K562 (cell line): ENCODE data around the gene KCNJ14. TPM values are rescaled to one million over a fixed set of nuclear protein-coding genes. Genes with fewer than 3 reads are reported as not detected.

Experiments
- ATAC-seq: fragments of 200-7000 bp; cut with Tn5 transposase; 3 replicates; pipeline ENCODE4 v1.9.1; 2020; ENCODE audit warnings: moderate library complexity
- BruUV-seq: library from RNA; stranded (reverse); fragments of 400-500 nt; replicated peaks from 2 replicates; lab custom pipeline; 2021; lab: Mats Ljungman, UMichigan
- CTCF ChIA-PET: fragments of 300-600 bp; formaldehyde crosslinking; extraction: SDS; loops from one replicate; lab custom pipeline; 2021; ENCODE audit warnings: low intra/inter-chr PET ratio; lab: Yijun Ruan, JAX
- POLR2A ChIA-PET: fragments of 300-600, 350-650 bp; sonication (Branson Sonifier 250); formaldehyde crosslinking; extraction: SDS; loops from one replicate; lab custom pipeline; 2021; ENCODE audit warnings: antibody characterized with exemption, inconsistent platforms; lab: Yijun Ruan, JAX
- DNase-seq, 4 experiments: peaks; one replicate each; pipeline versions ENCODE4 v3.0.0 to v3.0.0-alpha.2; 2011 to 2018; ENCODE audit warnings: low spot score in 3 of 4, mixed read lengths in 3 of 4; ENCODE audit errors: extremely low read depth in 1 of 4
- FAIRE-seq: peaks from 2 replicates; lab custom pipeline; 2011; peaks lifted over from hg19 to GRCh38; lab: Jason Lieb, UNC
- H2AFZ ChIP-seq: 2 replicates; pipeline ENCODE4 v1.6.0; 2011; ENCODE audit warnings: low read depth, low read length, control low read depth, inconsistent platforms
- H3K27ac ChIP-seq: fragments of 200-600 bp; 3 replicates; pipeline ENCODE4 v1.8.0; 2011; ENCODE audit warnings: low read depth, mild to moderate bottlenecking, control low read depth, inconsistent platforms, low read length, moderate library complexity, mixed read lengths; ENCODE audit errors: extremely low read depth
- H3K27me3 ChIP-seq, 2 experiments: fragments of 300-600 bp in 1 of 2; 2 replicates in 1 of 2; 3 replicates in 1 of 2; pipeline versions ENCODE4 v1.6.0 to v1.8.0; 2011; ENCODE audit warnings: inconsistent platforms in 2 of 2, low read length in 2 of 2, mild to moderate bottlenecking in 1 of 2, mixed read lengths in 1 of 2, moderate library complexity in 1 of 2; ENCODE audit not compliant: control insufficient read depth in 2 of 2, insufficient read depth in 2 of 2
- H3K36me3 ChIP-seq: fragments of 300-600 bp; 3 replicates; pipeline ENCODE4 v1.8.0; 2011; ENCODE audit warnings: mild to moderate bottlenecking, low read length, inconsistent platforms; ENCODE audit not compliant: control insufficient read depth, insufficient read depth
- H3K4me1 ChIP-seq, 2 experiments: fragments of 200-600 bp in 1 of 2; replicated peaks in 1 of 2; 2 replicates in 1 of 2; 3 replicates in 1 of 2; pipeline versions ENCODE4 v1.5.1 to v1.8.0; 2011; ENCODE audit warnings: inconsistent platforms in 2 of 2, low read length in 2 of 2, mild to moderate bottlenecking in 1 of 2, mixed read lengths in 1 of 2, moderate library complexity in 1 of 2; ENCODE audit not compliant: control insufficient read depth in 2 of 2, insufficient read depth in 2 of 2
- H3K4me2 ChIP-seq: 2 replicates; pipeline ENCODE4 v1.6.1; 2011; ENCODE audit warnings: low read length, control low read depth, inconsistent platforms, mixed read lengths; ENCODE audit not compliant: insufficient read depth
- H3K4me3 ChIP-seq: fragments of 200-600 bp; sonication (generic), shearing (Covaris generic); 2 replicates; pipeline ENCODE4 v1.5.1; 2016; ENCODE audit warnings: control low read depth, inconsistent platforms
- H3K79me2 ChIP-seq: fragments of 200-600 bp; 3 replicates; pipeline ENCODE4 v1.8.0; 2011; ENCODE audit warnings: low read length, inconsistent platforms; ENCODE audit not compliant: control insufficient read depth, insufficient read depth
- H3K9ac ChIP-seq, 2 experiments: 2 replicates each; pipeline versions ENCODE4 v1.6.0 to v1.6.1; 2011; ENCODE audit warnings: low read depth in 2 of 2, low read length in 2 of 2, control low read depth in 1 of 2, inconsistent platforms in 1 of 2, mild to moderate bottlenecking in 1 of 2, mixed read lengths in 1 of 2; ENCODE audit not compliant: insufficient read depth in 1 of 2
- H3K9me1 ChIP-seq: one replicate; pipeline ENCODE4 v1.6.0; 2011; ENCODE audit warnings: inconsistent platforms, mild to moderate bottlenecking, low read length, moderate library complexity; ENCODE audit not compliant: control insufficient read depth, insufficient read depth
- H3K9me3 ChIP-seq: replicated peaks from 2 replicates; pipeline ENCODE4 v1.5.1; 2011; ENCODE audit warnings: low read depth, low read length, inconsistent platforms; ENCODE audit not compliant: control insufficient read depth, insufficient read depth
- H4K20me1 ChIP-seq: replicated peaks from 2 replicates; pipeline ENCODE4 v1.6.1; 2011; ENCODE audit warnings: low read length, inconsistent platforms, mixed read lengths; ENCODE audit not compliant: control insufficient read depth, insufficient read depth
- DMBX1 ChIP-seq: fragments of 250-450 bp; sonication (Bioruptor Pico); IDR thresholded peaks from 2 replicates; pipeline ENCODE4 v1.8.0; 2022; ENCODE audit warnings: inconsistent platforms, mild to moderate bottlenecking, moderate library complexity, borderline replicate concordance
- IRF2 ChIP-seq: sonication (generic); formaldehyde crosslinking; IDR thresholded peaks from 2 replicates; pipeline ENCODE4 v1.8.1; 2022; ENCODE audit warnings: mild to moderate bottlenecking, missing genetic modification reagents
- NR0B1 ChIP-seq: fragments of 450-650 bp; IDR thresholded peaks from one replicate; pipeline ENCODE4 v1.6.1; 2018; ENCODE audit warnings: mild to moderate bottlenecking, moderate library complexity; ENCODE audit not compliant: partially characterized antibody
- SMC3 ChIP-seq: conservative IDR thresholded peaks from 2 replicates; pipeline ENCODE4 v1.6.1; 2011; ENCODE audit warnings: low read depth, low read length, improper control_type of control experiment; ENCODE audit not compliant: insufficient read depth
- XRCC5 ChIP-seq: fragments of 200-400 bp; formaldehyde crosslinking; IDR thresholded peaks from 2 replicates; pipeline ENCODE4 v1.6.1; 2017; ENCODE audit warnings: low read depth, mild to moderate bottlenecking, low read length
- WGBS: fragments of 100-300 bp; shearing (Covaris generic); methylation state at CpG from one replicate; pipeline ENCODE4 v1.1.6; 2016; ENCODE audit warnings: low coverage, mixed read lengths; ENCODE audit not compliant: insufficient coverage; ENCODE audit errors: missing lambda C conversion rate; 5-methylcytosine and 5-hydroxymethylcytosine counted together
- in situ Hi-C: fragments of 300-500 bp; cut with MboI; formaldehyde crosslinking; loops from 4 replicates; pipeline ENCODE4 v1.15.0; 2018; ENCODE audit warnings: inconsistent platforms, mixed read lengths
- intact Hi-C: fragments of 100-400 bp; cut with micrococcal nuclease; formaldehyde crosslinking; loops from 2 replicates; pipeline ENCODE4 v1.14.2; 2022
- polyA plus RNA-seq, 8 experiments: library from polyadenylated mRNA; depleted of rRNA in 4 of 8; stranded (reverse) in 5 of 8; unstranded in 3 of 8; fragments of >200 nt; fragmentation: Nextera tagmentation in 2 of 8; fragmentation: Illumina TruSeq in 1 of 8; extraction: Ambion mirVana in 2 of 8; extraction: Trizol in 1 of 8; gene quantifications; 2 replicates each; pipeline versions ENCODE4 v1.2.1 to v1.2.3, GENCODE V29; 2011 to 2014; ENCODE audit warnings: inconsistent platforms in 1 of 8, missing spikeins in 1 of 8
- total RNA-seq, 7 experiments: library from RNA; depleted of rRNA in 6 of 7; stranded (reverse); fragments of >200 nt in 6 of 7; fragmentation: Illumina TruSeq in 2 of 7; extraction: Trizol in 2 of 7; gene quantifications; 2 replicates each; pipeline versions ENCODE4 v1.2.1 to v1.2.3, GENCODE V29; 2011 to 2021; ENCODE audit warnings: low replicate concordance in 1 of 7
- TF ChIP-seq, protein P1 (sequence below): fragments of 250-450 bp; sonication (Bioruptor Pico); IDR thresholded peaks from 2 replicates; pipeline ENCODE4 v1.4.0; 2020; ENCODE audit warnings: mild to moderate bottlenecking, moderate library complexity, borderline replicate concordance
- TF ChIP-seq, protein P2 (sequence below), 2 experiments: fragments of 450-650 bp; IDR thresholded peaks; 2 replicates each; pipeline ENCODE4 v1.6.1; 2016; ENCODE audit warnings: mild to moderate bottlenecking in 2 of 2, borderline replicate concordance in 1 of 2, low read depth in 1 of 2, moderate library complexity in 1 of 2

KCNJ14 gene
- total and polyA plus RNA-seq, 9 of the 15 experiments (the other 6 are each of a cell fraction or from before 2014, with no cell fraction given): 0.15 to 1.6 (median 0.49) TPM

DNA sequence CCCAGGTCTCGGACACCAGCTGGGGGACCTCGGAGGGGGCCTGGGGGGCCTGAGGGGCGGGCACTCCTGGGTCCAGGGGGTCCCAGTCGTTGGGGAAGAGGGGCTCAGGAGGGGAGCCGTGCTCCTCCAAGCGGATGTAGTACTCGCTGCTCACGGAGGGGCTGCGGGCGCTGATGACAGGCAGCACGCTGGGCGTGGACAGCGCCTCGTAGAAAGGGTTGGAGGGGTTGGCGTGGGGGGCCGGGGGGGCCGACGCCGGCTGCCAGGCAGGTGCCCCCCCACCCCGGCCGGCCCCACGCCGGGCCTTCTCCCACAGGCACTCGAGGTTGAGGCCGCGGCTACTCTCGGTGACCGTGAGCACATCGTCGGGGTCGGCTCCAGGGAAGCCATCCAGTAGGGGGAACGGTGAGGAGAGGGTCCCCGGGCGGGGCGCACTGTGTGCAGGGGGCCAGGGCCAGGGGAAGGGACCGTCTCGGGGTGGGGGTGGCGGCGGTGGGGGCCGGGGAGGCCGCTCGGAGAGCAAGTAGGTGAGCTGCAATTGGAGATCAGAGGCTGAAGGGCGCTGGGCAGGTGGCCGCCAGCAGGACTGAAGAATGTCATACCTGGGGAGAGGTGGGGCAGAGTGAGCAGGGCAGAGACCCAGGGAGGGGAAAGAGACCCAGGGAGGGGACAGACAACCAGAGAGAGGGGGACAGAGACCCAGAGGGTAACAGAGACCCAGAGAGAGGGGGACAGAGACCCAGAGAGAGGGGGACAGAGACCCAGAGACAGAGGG is 44.1 kb downstream of the KCNJ14 start:
- Histone ChIP-seq H4K20me1 (no peaks in the 10 kb centered on the region), H3K9ac (no peak overlapping the region), H3K9me1 (peaks cover 3% of the 10 kb centered on the region), H3K9me3 (no peaks in the 10 kb centered on the region), H3K27me3 (no peaks in the 10 kb centered on the region), H3K4me1 (peaks cover 12 to 55% of the 10 kb centered on the region in 2 experiments; a peak in 4 of 5 replicates), H3K27ac (no peak overlapping the region), H3K4me3 (no peak overlapping the region), H3K4me2 (no peak overlapping the region), H2AFZ (no peak overlapping the region), H3K79me2 (peaks cover 7% of the 10 kb centered on the region; the same call in 2 of the 3 replicates), H3K36me3 (peaks cover 3% of the 10 kb centered on the region; the same call in 1 of the 3 replicates)
- BruUV-seq: no TSS peak
- no peak for FAIRE-seq
- WGBS: no CpG with 5 or more reads among the region's 44 CpGs
- POLR2A ChIA-PET: interaction anchor here (1.1 kb wide), 1 partner anchor 13 kb away, joined by 3 read pairs; no protein-coding TSS in a partner anchor
- no peak for ATAC-seq
- DNase-seq: no peak
- in situ Hi-C loops: no loop called here
- intact Hi-C loops: loop anchor here (5.0 to 10.0 kb wide), 2 partner anchors 105 to 167 kb away; partner anchors contain the start of genes GRIN2D and KDELR1
- CTCF ChIA-PET: interaction anchor here (0.6 kb wide), 1 partner anchor 179 kb away, joined by 3 read pairs; no protein-coding TSS in a partner anchor
- TF ChIP-seq XRCC5 (no peak), SMC3 (no peak), DMBX1 (CRISPR knock-in tag) (no peak), NR0B1 (no peak), IRF2 (CRISPR knock-in tag) (no peak)
- TF ChIP-seq, protein P1, sequence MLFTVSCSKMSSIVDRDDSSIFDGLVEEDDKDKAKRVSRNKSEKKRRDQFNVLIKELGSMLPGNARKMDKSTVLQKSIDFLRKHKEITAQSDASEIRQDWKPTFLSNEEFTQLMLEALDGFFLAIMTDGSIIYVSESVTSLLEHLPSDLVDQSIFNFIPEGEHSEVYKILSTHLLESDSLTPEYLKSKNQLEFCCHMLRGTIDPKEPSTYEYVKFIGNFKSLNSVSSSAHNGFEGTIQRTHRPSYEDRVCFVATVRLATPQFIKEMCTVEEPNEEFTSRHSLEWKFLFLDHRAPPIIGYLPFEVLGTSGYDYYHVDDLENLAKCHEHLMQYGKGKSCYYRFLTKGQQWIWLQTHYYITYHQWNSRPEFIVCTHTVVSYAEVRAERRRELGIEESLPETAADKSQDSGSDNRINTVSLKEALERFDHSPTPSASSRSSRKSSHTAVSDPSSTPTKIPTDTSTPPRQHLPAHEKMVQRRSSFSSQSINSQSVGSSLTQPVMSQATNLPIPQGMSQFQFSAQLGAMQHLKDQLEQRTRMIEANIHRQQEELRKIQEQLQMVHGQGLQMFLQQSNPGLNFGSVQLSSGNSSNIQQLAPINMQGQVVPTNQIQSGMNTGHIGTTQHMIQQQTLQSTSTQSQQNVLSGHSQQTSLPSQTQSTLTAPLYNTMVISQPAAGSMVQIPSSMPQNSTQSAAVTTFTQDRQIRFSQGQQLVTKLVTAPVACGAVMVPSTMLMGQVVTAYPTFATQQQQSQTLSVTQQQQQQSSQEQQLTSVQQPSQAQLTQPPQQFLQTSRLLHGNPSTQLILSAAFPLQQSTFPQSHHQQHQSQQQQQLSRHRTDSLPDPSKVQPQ: no peak
- TF ChIP-seq, protein P2, sequence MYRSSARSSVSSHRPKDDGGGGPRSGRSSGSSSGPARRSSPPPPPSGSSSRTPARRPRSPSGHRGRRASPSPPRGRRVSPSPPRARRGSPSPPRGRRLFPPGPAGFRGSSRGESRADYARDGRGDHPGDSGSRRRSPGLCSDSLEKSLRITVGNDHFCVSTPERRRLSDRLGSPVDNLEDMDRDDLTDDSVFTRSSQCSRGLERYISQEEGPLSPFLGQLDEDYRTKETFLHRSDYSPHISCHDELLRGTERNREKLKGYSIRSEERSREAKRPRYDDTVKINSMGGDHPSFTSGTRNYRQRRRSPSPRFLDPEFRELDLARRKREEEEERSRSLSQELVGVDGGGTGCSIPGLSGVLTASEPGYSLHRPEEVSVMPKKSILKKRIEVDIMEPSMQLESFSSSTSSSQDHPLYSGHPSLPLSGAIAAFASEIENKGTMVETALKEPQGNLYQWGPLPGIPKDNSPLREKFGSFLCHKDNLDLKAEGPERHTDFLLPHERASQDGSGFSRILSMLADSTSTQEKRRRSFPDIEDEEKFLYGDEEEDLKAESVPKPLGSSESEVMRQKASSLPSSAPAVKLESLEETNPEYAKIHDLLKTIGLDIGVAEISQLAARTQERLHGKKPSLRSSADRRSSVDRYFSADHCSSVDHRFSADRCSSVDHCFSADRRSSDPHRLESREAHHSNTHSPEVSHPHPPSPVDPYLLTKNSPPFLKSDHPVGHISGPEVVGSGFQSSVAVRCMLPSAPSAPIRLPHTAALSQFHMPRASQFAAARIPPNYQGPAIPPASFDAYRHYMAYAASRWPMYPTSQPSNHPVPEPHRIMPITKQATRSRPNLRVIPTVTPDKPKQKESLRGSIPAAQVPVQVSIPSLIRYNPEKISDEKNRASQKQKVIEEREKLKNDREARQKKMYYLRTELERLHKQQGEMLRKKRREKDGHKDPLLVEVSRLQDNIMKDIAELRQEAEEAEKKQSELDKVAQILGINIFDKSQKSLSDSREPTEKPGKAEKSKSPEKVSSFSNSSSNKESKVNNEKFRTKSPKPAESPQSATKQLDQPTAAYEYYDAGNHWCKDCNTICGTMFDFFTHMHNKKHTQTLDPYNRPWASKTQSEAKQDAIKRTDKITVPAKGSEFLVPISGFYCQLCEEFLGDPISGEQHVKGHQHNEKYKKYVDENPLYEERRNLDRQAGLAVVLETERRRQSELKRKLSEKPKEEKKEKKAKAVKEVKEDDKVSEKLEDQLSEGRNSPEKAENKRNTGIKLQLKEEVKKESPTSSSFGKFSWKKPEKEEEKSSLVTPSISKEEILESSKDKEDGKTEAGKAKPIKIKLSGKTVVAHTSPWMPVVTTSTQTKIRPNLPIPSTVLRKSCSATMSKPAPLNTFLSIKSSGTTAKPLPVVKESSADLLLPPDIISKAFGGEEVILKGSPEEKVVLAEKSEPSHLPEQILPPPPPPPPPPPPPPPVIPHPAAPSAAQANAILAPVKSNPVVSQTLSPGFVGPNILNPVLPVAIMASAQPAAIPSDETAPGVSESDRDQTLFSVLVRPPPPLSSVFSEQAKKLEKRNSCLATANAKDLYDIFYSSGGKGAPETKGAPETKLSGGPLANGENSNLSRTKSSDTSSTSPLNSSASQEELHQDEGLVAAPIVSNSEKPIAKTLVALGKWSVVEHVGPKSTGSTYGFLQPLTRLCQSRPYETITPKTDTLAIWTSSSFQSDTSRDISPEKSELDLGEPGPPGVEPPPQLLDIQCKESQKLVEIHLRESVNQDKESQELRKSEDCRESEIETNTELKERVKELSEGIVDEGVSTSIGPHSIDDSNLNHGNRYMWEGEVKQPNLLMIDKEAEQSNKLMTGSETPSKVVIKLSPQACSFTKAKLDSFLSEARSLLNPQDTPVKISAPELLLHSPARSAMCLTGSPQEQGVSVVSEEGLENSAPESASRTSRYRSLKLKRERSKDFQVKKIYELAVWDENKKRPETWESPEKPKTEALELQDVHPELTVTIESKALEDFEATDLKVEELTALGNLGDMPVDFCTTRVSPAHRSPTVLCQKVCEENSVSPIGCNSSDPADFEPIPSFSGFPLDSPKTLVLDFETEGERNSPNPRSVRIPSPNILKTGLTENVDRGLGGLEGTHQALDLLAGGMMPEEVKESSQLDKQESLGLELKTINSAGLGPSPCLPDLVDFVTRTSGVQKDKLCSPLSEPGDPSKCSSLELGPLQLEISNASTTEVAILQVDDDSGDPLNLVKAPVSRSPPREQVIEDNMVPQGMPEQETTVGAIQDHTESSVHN (IDR thresholded peaks at IDR 0.05; ENCODE audit: borderline replicate concordance in 1 of 2, low read depth in 1 of 2): no peak
